Esophagus muscularis mucosa (tissue), 4 donors: ENCODE data around the gene AGAP3. TPM values are rescaled to one million over a fixed set of nuclear protein-coding genes. Genes with fewer than 3 reads are reported as not detected.

Experiments used
- DNase-seq: peaks from one replicate; pipeline ENCODE4 v3.0.0-alpha.2; 2017; ENCODE audit errors: extremely low spot score
- H3K27ac ChIP-seq, 4 donors: fragments of 200-600 bp; sonication (generic); replicated peaks in 1 of 4; 1 replicate in 3 of 4; 2 replicates in 1 of 4; pipeline ENCODE4 v1.5.1; 2016 to 2019; ENCODE audit warnings: mild to moderate bottlenecking in 1 of 4
- H3K27me3 ChIP-seq, 4 donors: fragments of 200-600 bp; sonication (generic); one replicate each; pipeline versions ENCODE4 v1.5.1 to v1.6.0; 2016 to 2019
- H3K36me3 ChIP-seq, 4 donors: fragments of 200-600 bp; sonication (generic); one replicate each; pipeline ENCODE4 v1.5.1; 2016 to 2019
- H3K4me1 ChIP-seq, 4 donors: fragments of 200-600 bp; sonication (generic); one replicate each; pipeline ENCODE4 v1.5.1; 2016 to 2019
- H3K4me3 ChIP-seq, 4 donors: fragments of 200-600 bp; sonication (generic); 1 replicate in 2 of 4; 2 replicates in 2 of 4; pipeline ENCODE4 v1.5.1; 2016 to 2019; ENCODE audit warnings: mild to moderate bottlenecking in 4 of 4, moderate library complexity in 1 of 4
- H3K9me3 ChIP-seq, 4 donors: fragments of 200-600 bp; sonication (generic); 1 replicate in 3 of 4; 2 replicates in 1 of 4; pipeline ENCODE4 v1.5.1; 2016 to 2019
- EP300 ChIP-seq: sonication (generic); formaldehyde crosslinking; IDR thresholded peaks from one replicate; pipeline ENCODE4 v1.6.1; 2017; ENCODE audit warnings: antibody characterized with exemption
- POLR2A ChIP-seq: fragments of 450-650 bp; IDR thresholded peaks from one replicate; pipeline ENCODE4 v1.6.1; 2017; ENCODE audit warnings: antibody characterized with exemption, moderate library complexity, mild to moderate bottlenecking, low read depth
- POLR2AphosphoS5 ChIP-seq, 2 donors: sonication (generic); formaldehyde crosslinking; IDR thresholded peaks; one replicate each; pipeline ENCODE4 v1.6.1; 2017; ENCODE audit warnings: antibody characterized with exemption in 2 of 2
- WGBS: methylation state at CpG from one replicate; pipeline ENCODE4 v1.1.5; 2018; 5-methylcytosine and 5-hydroxymethylcytosine counted together
- intact Hi-C: fragments of 100-400 bp; cut with DNase I; formaldehyde crosslinking; loops from one replicate; pipeline ENCODE4 v1.15.1; 2023
- total RNA-seq, 4 donors: library from RNA; depleted of rRNA; stranded (reverse); fragments of >200 nt; gene quantifications; one replicate each; pipeline versions ENCODE4 v1.1.0 to v1.2.1, GENCODE V29; 2016
- TF ChIP-seq, protein P1 (sequence below), 3 experiments: fragments of 200-600 bp in 2 of 3; fragments of 450-650 bp in 1 of 3; sonication (generic) in 2 of 3; IDR thresholded peaks; one replicate each; pipeline ENCODE4 v1.5.1; 2017 to 2019; ENCODE audit warnings: antibody characterized with exemption in 3 of 3, mild to moderate bottlenecking in 2 of 3, moderate library complexity in 1 of 3

AGAP3 gene
- total RNA-seq, 4 donors from 2014 or later: 33.8 to 71.2 (median 60.0) TPM

DNA sequence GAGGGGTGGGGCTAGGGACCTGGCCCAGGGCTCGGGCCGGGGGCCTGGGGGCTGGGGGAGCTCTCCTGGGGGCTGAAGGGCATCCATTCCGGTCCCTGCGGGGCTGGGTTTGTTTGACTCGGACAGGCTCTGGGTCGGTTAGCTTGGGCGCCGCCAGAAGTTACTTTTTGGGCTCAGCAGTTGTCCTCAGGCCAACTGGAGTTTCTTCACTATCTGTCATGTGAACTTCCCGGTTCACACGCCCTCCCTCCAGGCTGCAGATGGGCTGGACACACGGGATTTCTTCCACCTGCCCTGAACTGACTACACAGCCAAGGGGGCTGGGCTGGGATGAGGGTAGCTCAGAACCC, 23.1 kb upstream of the AGAP3 start:
- no peaks in the 10 kb centered on the region for H3K9me3 ChIP-seq
- H3K4me1 ChIP-seq: peaks cover 45 to 56% (median 55%) of the 10 kb centered on the region in 4 donors
- peaks cover 38 to 46% (median 44%) of the 10 kb centered on the region in 4 donors for H3K36me3 ChIP-seq
- intact Hi-C loops: loop anchor here (5.0 kb wide), 2 partner anchors 36 to 49 kb away; partner anchors contain the start of gene ABCB8
- no peak for DNase-seq
- peak overlapping the region; percentile 92 to 95 (median 93) for H3K27ac ChIP-seq
- no peaks in the 10 kb centered on the region for H3K27me3 ChIP-seq
- peak overlapping the region; percentile 41 to 52 (median 44) for H3K4me3 ChIP-seq
- TF ChIP-seq, protein P1, sequence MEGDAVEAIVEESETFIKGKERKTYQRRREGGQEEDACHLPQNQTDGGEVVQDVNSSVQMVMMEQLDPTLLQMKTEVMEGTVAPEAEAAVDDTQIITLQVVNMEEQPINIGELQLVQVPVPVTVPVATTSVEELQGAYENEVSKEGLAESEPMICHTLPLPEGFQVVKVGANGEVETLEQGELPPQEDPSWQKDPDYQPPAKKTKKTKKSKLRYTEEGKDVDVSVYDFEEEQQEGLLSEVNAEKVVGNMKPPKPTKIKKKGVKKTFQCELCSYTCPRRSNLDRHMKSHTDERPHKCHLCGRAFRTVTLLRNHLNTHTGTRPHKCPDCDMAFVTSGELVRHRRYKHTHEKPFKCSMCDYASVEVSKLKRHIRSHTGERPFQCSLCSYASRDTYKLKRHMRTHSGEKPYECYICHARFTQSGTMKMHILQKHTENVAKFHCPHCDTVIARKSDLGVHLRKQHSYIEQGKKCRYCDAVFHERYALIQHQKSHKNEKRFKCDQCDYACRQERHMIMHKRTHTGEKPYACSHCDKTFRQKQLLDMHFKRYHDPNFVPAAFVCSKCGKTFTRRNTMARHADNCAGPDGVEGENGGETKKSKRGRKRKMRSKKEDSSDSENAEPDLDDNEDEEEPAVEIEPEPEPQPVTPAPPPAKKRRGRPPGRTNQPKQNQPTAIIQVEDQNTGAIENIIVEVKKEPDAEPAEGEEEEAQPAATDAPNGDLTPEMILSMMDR (IDR thresholded peaks at IDR 0.05): no peak
- peak in 1 of 2 donors; percentile 65 for TF ChIP-seq POLR2AphosphoS5 (IDR thresholded peaks at IDR 0.05)
- 17% methylated on average over 1 of the region's 11 CpGs for WGBS

GRCh38 chr7:151064454-151064853, 21.8 kb upstream of the AGAP3 start:
- Histone ChIP-seq H3K27me3 (no peaks in the 10 kb centered on the region), H3K4me1 (peaks cover 37 to 45% (median 44%) of the 10 kb centered on the region in 4 donors), H3K9me3 (no peaks in the 10 kb centered on the region), H3K27ac (no peak overlapping the region), H3K4me3 (no peak overlapping the region), H3K36me3 (peaks cover 45 to 59% (median 57%) of the 10 kb centered on the region in 4 donors)
- intact Hi-C loops: loop anchor here (5.0 kb wide), 2 partner anchors 37 to 48 kb away; partner anchors contain the start of gene ABCB8
- WGBS: 88% methylated on average over 10 of the region's 18 CpGs
- TF ChIP-seq EP300 (no peak), POLR2AphosphoS5 (IDR thresholded peaks at IDR 0.05) (no peak), POLR2A (no peak)
- TF ChIP-seq, protein P1 (IDR thresholded peaks at IDR 0.05): no peak
- no peak for DNase-seq

- H3K4me3 ChIP-seq: no peak overlapping the region
- H3K27ac ChIP-seq: no peak overlapping the region
- intact Hi-C loops: loop anchor here (5.0 kb wide), 2 partner anchors 38 to 47 kb away; partner anchors contain the start of gene ABCB8
- no peaks in the 10 kb centered on the region for H3K9me3 ChIP-seq
- WGBS: 85% methylated on average over 3 of the region's 6 CpGs
- no peak for DNase-seq
- no peaks in the 10 kb centered on the region for H3K27me3 ChIP-seq
- H3K4me1 ChIP-seq: peaks cover 37 to 44% (median 42%) of the 10 kb centered on the region in 4 donors
- TF ChIP-seq POLR2A: no peak
- TF ChIP-seq EP300: no peak
- TF ChIP-seq, protein P1 (IDR thresholded peaks at IDR 0.05): no peak
- no peak for TF ChIP-seq POLR2AphosphoS5 (IDR thresholded peaks at IDR 0.05)
- peaks cover 48 to 64% (median 62%) of the 10 kb centered on the region in 4 donors for H3K36me3 ChIP-seq
These were observed 21.3 kb upstream of the AGAP3 start for GRCh38 chr7:151064993-151065392.

DNA sequence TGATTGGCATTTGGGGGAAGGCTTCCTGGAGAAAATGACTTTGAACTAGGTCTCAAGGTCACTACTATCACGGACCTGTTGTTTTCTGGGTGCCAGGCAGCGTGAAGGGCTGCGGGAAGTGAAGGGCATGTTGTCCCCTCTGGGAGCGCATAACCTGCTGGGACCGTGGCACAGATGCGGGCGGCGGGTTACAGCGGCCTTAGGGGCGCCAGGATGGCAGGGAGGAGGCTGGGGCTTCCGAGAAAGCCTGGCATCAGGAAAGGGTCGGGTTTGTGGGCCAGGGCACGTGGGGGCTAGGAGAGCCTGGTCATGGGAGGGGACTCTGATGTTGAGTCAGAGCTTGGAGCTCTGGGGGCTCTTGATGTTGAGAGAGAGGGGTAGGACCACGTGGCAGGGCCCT, 20.8 kb upstream of the AGAP3 start:
- no peak for DNase-seq
- Histone ChIP-seq H3K27me3 (no peaks in the 10 kb centered on the region), H3K9me3 (no peaks in the 10 kb centered on the region), H3K4me1 (peaks cover 34 to 39% (median 37%) of the 10 kb centered on the region in 4 donors), H3K27ac (no peak overlapping the region), H3K4me3 (no peak overlapping the region), H3K36me3 (peaks cover 53 to 70% (median 67%) of the 10 kb centered on the region in 4 donors)
- 92% methylated on average over 14 of the region's 14 CpGs for WGBS
- intact Hi-C loops: no loop called here
- no peak for TF ChIP-seq EP300
- TF ChIP-seq POLR2A: no peak
- TF ChIP-seq, protein P1 (IDR thresholded peaks at IDR 0.05): no peak
- no peak for TF ChIP-seq POLR2AphosphoS5 (IDR thresholded peaks at IDR 0.05)
